HL-60 (cell line): Measurements from ENCODE around the gene SLC35B2.

Experiments used
- DNase-seq, 2 experiments: peaks; one replicate each; pipeline ENCODE4 v3.0.0-alpha.2; 2010 to 2020; ENCODE audit warnings: low read depth in 1 of 2, low spot score in 1 of 2
- H3K27ac ChIP-seq: fragments of 250-450 bp; sonication (Bioruptor Pico); replicated peaks from 2 replicates; pipeline ENCODE4 v1.5.1; 2020; ENCODE audit warnings: mild to moderate bottlenecking, moderate library complexity
- H3K27me3 ChIP-seq: fragments of 250-450 bp; sonication (Bioruptor Pico); 2 replicates; pipeline ENCODE4 v1.5.1; 2021; ENCODE audit warnings: mild to moderate bottlenecking, moderate library complexity; ENCODE audit not compliant: insufficient read depth, poor library complexity, severe bottlenecking
- H3K4me3 ChIP-seq: replicated peaks from 2 replicates; pipeline ENCODE4 v1.5.1; 2011; ENCODE audit warnings: mild to moderate bottlenecking, control low read depth, low read length; ENCODE audit not compliant: insufficient read depth
- GABPA ChIP-seq: IDR thresholded peaks from 2 replicates; pipeline ENCODE4 v1.6.1; 2012; ENCODE audit warnings: low read depth
- POLR2AphosphoS5 ChIP-seq: IDR thresholded peaks from 2 replicates; pipeline ENCODE4 v1.6.1; 2012; ENCODE audit warnings: low read depth
- SPI1 ChIP-seq: IDR thresholded peaks from 2 replicates; pipeline ENCODE4 v1.6.1; 2012; ENCODE audit warnings: low read depth, mild to moderate bottlenecking, borderline replicate concordance
- long read RNA-seq: library from polyadenylated mRNA; unstranded; transcript quantifications from one replicate; pipeline ENCODE4 v2.0.0, GENCODE V29; 2020
- TF ChIP-seq, protein P1 (sequence below): IDR thresholded peaks from one replicate; pipeline ENCODE4 v1.5.1; 2011; ENCODE audit warnings: low read length, control low read depth, inconsistent platforms; ENCODE audit not compliant: insufficient read depth
- TF ChIP-seq, protein P2 (sequence below): IDR thresholded peaks from 2 replicates; pipeline ENCODE4 v1.6.1; 2012; ENCODE audit warnings: low read depth; ENCODE audit not compliant: insufficient replicate concordance

Gene SLC35B2, protein sequence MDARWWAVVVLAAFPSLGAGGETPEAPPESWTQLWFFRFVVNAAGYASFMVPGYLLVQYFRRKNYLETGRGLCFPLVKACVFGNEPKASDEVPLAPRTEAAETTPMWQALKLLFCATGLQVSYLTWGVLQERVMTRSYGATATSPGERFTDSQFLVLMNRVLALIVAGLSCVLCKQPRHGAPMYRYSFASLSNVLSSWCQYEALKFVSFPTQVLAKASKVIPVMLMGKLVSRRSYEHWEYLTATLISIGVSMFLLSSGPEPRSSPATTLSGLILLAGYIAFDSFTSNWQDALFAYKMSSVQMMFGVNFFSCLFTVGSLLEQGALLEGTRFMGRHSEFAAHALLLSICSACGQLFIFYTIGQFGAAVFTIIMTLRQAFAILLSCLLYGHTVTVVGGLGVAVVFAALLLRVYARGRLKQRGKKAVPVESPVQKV
- long read RNA-seq, transcript SLC35B2-202 (4 exons, 2,043 nt): major isoform, 194 of 267 reads
- long read RNA-seq, transcript SLC35B2-207 (4 exons, 2,063 nt): minor isoform, 56 of 267 reads
- long read RNA-seq, partial matches to known transcripts: 1 of 267 reads
- long read RNA-seq, other reads (novel, unspliced or antisense): 15 of 267 reads

DNA sequence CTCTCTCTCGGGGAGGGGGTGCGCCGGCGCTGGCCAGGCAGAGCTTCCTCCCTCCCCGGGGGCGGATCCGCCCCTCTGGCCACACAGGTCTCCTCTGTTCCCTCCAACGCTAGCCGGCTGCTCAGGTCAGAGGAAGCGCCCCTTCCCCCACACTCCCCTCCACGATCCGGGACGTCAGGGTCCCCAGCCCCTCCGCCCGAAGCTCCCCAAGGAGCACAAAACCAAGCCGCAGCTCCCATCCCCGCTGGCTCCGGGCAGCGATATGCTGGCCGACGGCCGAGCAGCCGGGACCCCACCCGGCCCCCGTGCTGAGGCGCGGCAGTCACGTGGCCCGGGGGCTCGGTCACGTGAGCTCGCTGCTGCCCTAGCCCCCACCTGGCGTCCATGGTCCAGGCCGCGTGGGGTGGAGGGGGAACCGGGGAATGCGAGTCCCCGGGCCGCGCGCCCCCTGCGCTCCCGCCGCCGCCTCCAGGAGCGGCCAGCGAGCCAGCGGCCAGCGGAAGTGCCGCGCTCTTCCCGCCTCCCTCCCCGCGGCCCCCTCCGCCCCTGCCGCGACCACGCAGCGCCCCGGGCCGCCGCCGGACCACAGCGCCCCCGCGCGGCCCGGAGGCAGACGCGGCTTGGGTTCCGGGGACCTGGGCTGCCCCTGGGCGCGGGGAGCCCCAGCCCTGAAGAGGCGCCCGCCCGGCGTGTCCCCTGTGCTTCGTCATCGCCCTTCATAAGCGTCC lies at the start of gene SLC35B2:
TSS of gene SLC35B2 (minus strand) at position 504 of the 728 bp plus-strand sequence. CDS start at position 386, 118 bp downstream.
- H3K4me3 ChIP-seq: peak within 1 kb of the TSS; percentile 91
- no peaks in the 10 kb centered on the region for H3K27me3 ChIP-seq
- TF ChIP-seq, protein P1, sequence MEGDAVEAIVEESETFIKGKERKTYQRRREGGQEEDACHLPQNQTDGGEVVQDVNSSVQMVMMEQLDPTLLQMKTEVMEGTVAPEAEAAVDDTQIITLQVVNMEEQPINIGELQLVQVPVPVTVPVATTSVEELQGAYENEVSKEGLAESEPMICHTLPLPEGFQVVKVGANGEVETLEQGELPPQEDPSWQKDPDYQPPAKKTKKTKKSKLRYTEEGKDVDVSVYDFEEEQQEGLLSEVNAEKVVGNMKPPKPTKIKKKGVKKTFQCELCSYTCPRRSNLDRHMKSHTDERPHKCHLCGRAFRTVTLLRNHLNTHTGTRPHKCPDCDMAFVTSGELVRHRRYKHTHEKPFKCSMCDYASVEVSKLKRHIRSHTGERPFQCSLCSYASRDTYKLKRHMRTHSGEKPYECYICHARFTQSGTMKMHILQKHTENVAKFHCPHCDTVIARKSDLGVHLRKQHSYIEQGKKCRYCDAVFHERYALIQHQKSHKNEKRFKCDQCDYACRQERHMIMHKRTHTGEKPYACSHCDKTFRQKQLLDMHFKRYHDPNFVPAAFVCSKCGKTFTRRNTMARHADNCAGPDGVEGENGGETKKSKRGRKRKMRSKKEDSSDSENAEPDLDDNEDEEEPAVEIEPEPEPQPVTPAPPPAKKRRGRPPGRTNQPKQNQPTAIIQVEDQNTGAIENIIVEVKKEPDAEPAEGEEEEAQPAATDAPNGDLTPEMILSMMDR: peak; percentile 27
- TF ChIP-seq GABPA (no peak), SPI1 (0 out of 2 replicates have a peak, but pooled peaks have one; percentile 2), POLR2AphosphoS5 (peak; percentile 36; the same call in 1 of the 2 replicates)
- TF ChIP-seq, protein P2, sequence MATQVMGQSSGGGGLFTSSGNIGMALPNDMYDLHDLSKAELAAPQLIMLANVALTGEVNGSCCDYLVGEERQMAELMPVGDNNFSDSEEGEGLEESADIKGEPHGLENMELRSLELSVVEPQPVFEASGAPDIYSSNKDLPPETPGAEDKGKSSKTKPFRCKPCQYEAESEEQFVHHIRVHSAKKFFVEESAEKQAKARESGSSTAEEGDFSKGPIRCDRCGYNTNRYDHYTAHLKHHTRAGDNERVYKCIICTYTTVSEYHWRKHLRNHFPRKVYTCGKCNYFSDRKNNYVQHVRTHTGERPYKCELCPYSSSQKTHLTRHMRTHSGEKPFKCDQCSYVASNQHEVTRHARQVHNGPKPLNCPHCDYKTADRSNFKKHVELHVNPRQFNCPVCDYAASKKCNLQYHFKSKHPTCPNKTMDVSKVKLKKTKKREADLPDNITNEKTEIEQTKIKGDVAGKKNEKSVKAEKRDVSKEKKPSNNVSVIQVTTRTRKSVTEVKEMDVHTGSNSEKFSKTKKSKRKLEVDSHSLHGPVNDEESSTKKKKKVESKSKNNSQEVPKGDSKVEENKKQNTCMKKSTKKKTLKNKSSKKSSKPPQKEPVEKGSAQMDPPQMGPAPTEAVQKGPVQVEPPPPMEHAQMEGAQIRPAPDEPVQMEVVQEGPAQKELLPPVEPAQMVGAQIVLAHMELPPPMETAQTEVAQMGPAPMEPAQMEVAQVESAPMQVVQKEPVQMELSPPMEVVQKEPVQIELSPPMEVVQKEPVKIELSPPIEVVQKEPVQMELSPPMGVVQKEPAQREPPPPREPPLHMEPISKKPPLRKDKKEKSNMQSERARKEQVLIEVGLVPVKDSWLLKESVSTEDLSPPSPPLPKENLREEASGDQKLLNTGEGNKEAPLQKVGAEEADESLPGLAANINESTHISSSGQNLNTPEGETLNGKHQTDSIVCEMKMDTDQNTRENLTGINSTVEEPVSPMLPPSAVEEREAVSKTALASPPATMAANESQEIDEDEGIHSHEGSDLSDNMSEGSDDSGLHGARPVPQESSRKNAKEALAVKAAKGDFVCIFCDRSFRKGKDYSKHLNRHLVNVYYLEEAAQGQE: no peak
- DNase-seq: peak in 1 of 2 experiments; percentile 57
- H3K27ac ChIP-seq: peak within 1 kb of the TSS; percentile 81

DNA sequence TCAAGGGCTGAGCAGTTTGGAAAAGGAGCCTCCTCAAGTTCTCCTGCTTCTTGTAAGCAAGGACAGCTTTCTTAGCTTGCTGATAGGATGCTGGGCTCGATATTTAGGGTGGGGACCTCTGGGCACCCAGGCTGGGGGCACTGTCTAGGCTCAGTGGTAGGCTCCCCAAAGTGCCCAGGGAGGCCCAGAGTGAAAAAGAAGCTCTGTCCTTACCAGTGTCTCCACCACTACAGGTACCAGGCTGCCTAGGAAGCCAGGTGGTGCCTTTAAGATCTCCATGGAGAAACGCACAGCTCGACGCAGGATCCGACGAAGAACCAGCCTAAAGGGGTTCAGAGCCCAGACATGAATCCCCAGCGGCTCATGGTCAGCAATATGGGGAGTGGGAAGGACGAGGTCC lies 49.4 kb upstream of the SLC35B2 start:
- no peaks in the 10 kb centered on the region for H3K27me3 ChIP-seq
- TF ChIP-seq GABPA (no peak), SPI1 (no peak), POLR2AphosphoS5 (no peak)
- TF ChIP-seq, protein P1: no peak
- TF ChIP-seq, protein P2: no peak
- H3K4me3 ChIP-seq: no peak overlapping the region
- no peak overlapping the region for H3K27ac ChIP-seq
- no peak for DNase-seq

DNA sequence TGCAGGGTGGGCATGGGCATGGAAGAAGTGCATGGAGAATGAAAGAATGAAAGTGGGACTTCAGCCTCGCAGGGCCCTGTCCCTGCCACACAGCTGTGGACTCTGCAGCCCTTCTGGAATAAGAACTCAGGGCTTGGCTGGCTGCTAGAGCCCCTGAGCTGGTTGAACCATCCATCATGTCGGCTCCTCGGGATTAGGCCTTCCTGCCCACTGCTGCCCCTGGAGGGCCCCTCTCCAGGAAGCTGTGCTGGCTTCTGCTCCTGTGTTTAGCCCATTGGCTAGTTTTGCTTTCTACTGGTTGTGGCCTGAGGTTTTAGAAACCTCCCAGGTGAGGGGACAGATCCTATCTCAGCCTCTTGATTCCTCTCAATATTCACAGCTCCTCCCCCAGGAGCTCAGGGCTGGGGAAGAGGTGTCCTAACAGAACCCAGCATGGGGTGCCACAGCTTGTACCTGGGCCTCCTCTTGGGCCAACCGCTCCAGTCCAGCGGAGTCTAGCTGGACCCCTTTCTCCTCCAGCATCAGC lies 47.9 kb upstream of the SLC35B2 start:
- TF ChIP-seq SPI1: no peak
- TF ChIP-seq, protein P2: no peak
- TF ChIP-seq, protein P1: no peak
- TF ChIP-seq POLR2AphosphoS5: no peak
- no peak for TF ChIP-seq GABPA
- no peak overlapping the region for H3K4me3 ChIP-seq
- DNase-seq: no peak
- no peaks in the 10 kb centered on the region for H3K27me3 ChIP-seq
- H3K27ac ChIP-seq: no peak overlapping the region
